Liver (tissue), 3 donors: ENCODE results near the gene ATP2C2.

Source experiments
- FOXA1 ChIP-seq: IDR thresholded peaks from 2 replicates; pipeline ENCODE4 v1.6.1; 2016; ENCODE audit warnings: antibody characterized with exemption
- GABPA ChIP-seq, 2 donors: IDR thresholded peaks in 1 of 2; conservative IDR thresholded peaks in 1 of 2; 2 replicates each; pipeline ENCODE4 v1.6.1; 2016; ENCODE audit warnings: antibody characterized with exemption in 2 of 2, mild to moderate bottlenecking in 1 of 2, moderate library complexity in 1 of 2
- MAX ChIP-seq: IDR thresholded peaks from 2 replicates; pipeline ENCODE4 v1.6.1; 2016; ENCODE audit warnings: antibody characterized with exemption
- NR2F2 ChIP-seq: IDR thresholded peaks from 2 replicates; pipeline ENCODE4 v1.6.1; 2016; ENCODE audit warnings: antibody characterized with exemption
- RAD21 ChIP-seq, 2 donors: IDR thresholded peaks; 2 replicates each; pipeline ENCODE4 v1.6.1; 2016; ENCODE audit warnings: antibody characterized with exemption in 2 of 2, mild to moderate bottlenecking in 2 of 2
- REST ChIP-seq: IDR thresholded peaks from 2 replicates; pipeline ENCODE4 v1.6.1; 2016; ENCODE audit warnings: antibody characterized with exemption, mild to moderate bottlenecking
- RXRA ChIP-seq, 2 donors: IDR thresholded peaks; 2 replicates each; pipeline ENCODE4 v1.6.1; 2017 to 2018; ENCODE audit warnings: antibody characterized with exemption in 2 of 2, mild to moderate bottlenecking in 1 of 2
- TAF1 ChIP-seq: conservative IDR thresholded peaks from 2 replicates; pipeline ENCODE4 v1.6.1; 2016; ENCODE audit warnings: antibody characterized with exemption, mild to moderate bottlenecking
- YY1 ChIP-seq: IDR thresholded peaks from 2 replicates; pipeline ENCODE4 v1.6.1; 2016; ENCODE audit warnings: antibody characterized with exemption, mild to moderate bottlenecking
- TF ChIP-seq, protein P1 (sequence below): fragments of 150-350 bp; IDR thresholded peaks from 2 replicates; pipeline ENCODE4 v1.5.1; 2017; ENCODE audit warnings: improper control_type of control experiment, low read depth, low read length; ENCODE audit not compliant: missing input control
- donor health status: healthy.
- donor health status: healthy.

- TF ChIP-seq, protein P1, sequence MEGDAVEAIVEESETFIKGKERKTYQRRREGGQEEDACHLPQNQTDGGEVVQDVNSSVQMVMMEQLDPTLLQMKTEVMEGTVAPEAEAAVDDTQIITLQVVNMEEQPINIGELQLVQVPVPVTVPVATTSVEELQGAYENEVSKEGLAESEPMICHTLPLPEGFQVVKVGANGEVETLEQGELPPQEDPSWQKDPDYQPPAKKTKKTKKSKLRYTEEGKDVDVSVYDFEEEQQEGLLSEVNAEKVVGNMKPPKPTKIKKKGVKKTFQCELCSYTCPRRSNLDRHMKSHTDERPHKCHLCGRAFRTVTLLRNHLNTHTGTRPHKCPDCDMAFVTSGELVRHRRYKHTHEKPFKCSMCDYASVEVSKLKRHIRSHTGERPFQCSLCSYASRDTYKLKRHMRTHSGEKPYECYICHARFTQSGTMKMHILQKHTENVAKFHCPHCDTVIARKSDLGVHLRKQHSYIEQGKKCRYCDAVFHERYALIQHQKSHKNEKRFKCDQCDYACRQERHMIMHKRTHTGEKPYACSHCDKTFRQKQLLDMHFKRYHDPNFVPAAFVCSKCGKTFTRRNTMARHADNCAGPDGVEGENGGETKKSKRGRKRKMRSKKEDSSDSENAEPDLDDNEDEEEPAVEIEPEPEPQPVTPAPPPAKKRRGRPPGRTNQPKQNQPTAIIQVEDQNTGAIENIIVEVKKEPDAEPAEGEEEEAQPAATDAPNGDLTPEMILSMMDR: no peak
- no peak for TF ChIP-seq NR2F2
- no peak for TF ChIP-seq YY1
- no peak for TF ChIP-seq FOXA1
- no peak for TF ChIP-seq MAX
- no peak for TF ChIP-seq GABPA (IDR thresholded peaks at IDR 0.05 in 1 of 2, conservative IDR thresholded peaks at IDR 0.05 in 1 of 2)
- no peak for TF ChIP-seq RAD21 (IDR thresholded peaks at IDR 0.05)
- TF ChIP-seq TAF1: no peak
- no peak for TF ChIP-seq RXRA (IDR thresholded peaks at IDR 0.05)
- TF ChIP-seq REST: no peak
Observed at GRCh38 chr16:84324434-84325262, 43.7 kb upstream of the ATP2C2 start.
